ENCODE data around the gene TMED10.

DNA sequence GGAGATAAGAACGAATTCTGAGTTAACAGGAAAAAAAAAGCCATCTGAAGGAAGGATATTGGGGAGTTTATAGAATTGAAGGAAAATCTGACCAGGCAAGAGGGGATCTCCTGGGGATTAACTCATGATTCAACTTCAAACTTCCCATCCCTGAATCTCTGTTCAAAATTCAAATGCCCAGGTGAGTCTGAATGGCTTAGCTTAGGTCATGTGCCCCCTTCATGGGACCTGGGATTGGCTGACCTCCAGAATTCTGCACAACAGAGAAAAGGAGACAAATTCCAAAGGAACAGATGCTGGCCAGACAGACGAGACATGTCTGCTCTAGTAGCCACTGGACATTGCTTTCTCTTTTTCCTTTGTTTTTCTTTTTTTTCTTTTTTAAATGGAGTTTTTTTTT, 26.2 kb upstream of the TMED10 start:
- TF ChIP-seq, protein P1, sequence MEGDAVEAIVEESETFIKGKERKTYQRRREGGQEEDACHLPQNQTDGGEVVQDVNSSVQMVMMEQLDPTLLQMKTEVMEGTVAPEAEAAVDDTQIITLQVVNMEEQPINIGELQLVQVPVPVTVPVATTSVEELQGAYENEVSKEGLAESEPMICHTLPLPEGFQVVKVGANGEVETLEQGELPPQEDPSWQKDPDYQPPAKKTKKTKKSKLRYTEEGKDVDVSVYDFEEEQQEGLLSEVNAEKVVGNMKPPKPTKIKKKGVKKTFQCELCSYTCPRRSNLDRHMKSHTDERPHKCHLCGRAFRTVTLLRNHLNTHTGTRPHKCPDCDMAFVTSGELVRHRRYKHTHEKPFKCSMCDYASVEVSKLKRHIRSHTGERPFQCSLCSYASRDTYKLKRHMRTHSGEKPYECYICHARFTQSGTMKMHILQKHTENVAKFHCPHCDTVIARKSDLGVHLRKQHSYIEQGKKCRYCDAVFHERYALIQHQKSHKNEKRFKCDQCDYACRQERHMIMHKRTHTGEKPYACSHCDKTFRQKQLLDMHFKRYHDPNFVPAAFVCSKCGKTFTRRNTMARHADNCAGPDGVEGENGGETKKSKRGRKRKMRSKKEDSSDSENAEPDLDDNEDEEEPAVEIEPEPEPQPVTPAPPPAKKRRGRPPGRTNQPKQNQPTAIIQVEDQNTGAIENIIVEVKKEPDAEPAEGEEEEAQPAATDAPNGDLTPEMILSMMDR (IDR thresholded peaks at IDR 0.05), result no peak
- no peak for TF ChIP-seq POLR2A (IDR thresholded peaks at IDR 0.05)
